SH-SY5Y (cell line): ENCODE measurements around the gene AGAP5.

Experiments
- GATA2 ChIP-seq: IDR thresholded peaks from 2 replicates; pipeline ENCODE4 v1.6.1; 2011; ENCODE audit warnings: mild to moderate bottlenecking, low read depth, low read length
- GATA3 ChIP-seq: IDR thresholded peaks from 2 replicates; pipeline ENCODE4 v1.6.1; 2011; ENCODE audit warnings: low read depth, mild to moderate bottlenecking, low read length, moderate library complexity

DNA sequence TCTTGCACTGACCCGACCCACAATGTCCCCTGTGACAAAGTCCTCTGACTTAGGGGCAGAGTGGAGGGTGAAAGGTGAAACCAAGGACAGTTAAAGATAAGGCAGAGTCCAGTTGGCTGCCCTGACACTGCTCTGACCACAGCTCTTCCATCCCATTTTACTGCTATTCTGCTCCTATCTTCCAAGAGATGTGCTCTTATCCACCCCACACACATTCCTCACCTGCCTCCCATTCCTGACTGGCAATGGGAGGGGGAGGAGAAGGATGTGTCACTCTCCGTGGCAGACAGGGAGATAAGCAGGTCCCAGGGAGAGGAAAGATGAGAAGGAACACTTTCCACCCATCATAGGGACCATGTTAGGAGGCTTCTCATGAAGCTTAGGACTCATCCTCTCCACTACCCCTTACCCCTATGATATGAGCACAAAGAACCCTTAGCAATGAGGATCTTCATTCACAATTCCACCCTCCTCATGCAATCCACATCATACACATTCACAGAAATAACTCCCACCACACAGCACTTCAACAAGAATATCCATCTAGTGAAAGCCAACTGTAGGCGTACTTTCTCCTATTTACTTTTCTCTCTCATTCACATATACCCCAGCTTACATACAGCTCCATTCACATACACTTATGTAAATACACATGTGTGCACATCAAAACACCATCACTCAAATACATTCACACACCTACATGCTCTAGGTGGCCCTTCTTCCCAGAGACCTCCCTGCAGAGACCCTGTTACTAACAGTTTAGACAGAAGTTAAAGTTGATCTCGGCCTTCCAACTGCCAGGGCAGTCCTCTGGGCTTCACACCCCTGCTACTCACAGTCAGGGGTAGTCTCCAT is 48.7 kb downstream of the AGAP5 start:
- no peak for TF ChIP-seq GATA2
- TF ChIP-seq GATA3 = no peak
